Testis (tissue), 2 donors: ENCODE measurements around the gene CELSR3.

Source experiments
- CTCF ChIP-seq, 3 experiments: fragments of 450-650 bp in 2 of 3; fragments of 200-600 bp in 1 of 3; sonication (generic) in 1 of 3; IDR thresholded peaks; one replicate each; pipeline ENCODE4 v1.5.1; 2016 to 2019; ENCODE audit warnings: antibody characterized with exemption in 3 of 3, mild to moderate bottlenecking in 2 of 3, moderate library complexity in 1 of 3
- POLR2A ChIP-seq: fragments of 450-650 bp; IDR thresholded peaks from one replicate; pipeline ENCODE4 v1.6.1; 2017; ENCODE audit warnings: antibody characterized with exemption, mild to moderate bottlenecking, moderate library complexity

DNA sequence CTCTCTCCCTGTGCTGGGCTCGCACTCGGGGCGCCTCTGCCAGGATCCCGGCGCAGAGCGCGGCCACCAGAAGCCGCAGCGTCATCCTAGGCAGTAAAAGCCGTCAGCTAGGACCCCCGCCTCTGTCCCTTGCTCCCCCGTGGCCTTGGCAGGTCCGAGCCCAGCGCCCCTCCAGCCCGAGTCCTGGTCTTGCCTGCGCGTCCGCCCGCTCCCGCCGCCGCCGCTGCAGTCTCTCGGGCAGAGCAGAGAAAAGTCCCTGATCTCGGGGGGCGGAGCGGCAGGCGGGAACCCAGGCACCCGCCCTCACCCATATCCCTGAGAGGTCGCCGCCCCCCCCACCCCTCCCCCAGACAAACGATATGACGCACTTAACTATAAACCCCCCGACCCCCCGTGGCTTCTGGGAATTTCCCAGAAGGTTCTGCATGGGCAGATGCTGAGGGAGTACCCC is 67.6 kb downstream of the CELSR3 start, which contains the start of gene COL7A1:
- no peak for TF ChIP-seq CTCF (IDR thresholded peaks at IDR 0.05)
- TF ChIP-seq POLR2A: no peak
